ENCODE data around the gene TTC7B. TPM values are rescaled to one million over a fixed set of nuclear protein-coding genes. Genes with fewer than 3 reads are reported as not detected.

The TTC7B gene
- total and polyA plus RNA-seq, 2 donors (not counting 3 experiments of a cell fraction or from before 2014, with no cell fraction given): 46.8 to 76.5 TPM

GRCh38 chr14:90815572-90815821, 733 bp downstream of the TTC7B start:
- FAIRE-seq: no peak
- intact Hi-C loops (cut with micrococcal nuclease): loop anchor here (1.0 to 5.0 kb wide), 4 partner anchors 9 to 513 kb away; no protein-coding TSS in a partner anchor

More at GRCh38 chr14:90815572-90815821, 733 bp downstream of the TTC7B start:
- no peaks in the 10 kb centered on the region for H3K9me1 ChIP-seq (replicated peaks; ENCODE audit: control insufficient read depth, extremely low read depth, insufficient read depth, low read length)
- TF ChIP-seq EZH2 (IDR thresholded peaks at IDR 0.05; ENCODE audit: borderline replicate concordance, low read depth, low read length, severe bottlenecking): no peak
- TF ChIP-seq CTCF (IDR thresholded peaks at IDR 0.05; ENCODE audit: extremely low read depth in 1 of 2, insufficient read depth in 1 of 2, low read depth in 1 of 2, low read length in 2 of 2): no peak
- TF ChIP-seq MAX (IDR thresholded peaks at IDR 0.05; ENCODE audit: insufficient read depth, insufficient read length): no peak
- no peak for TF ChIP-seq FOS (IDR thresholded peaks at IDR 0.05; ENCODE audit: borderline replicate concordance, insufficient read depth, low read length)
- DNase-seq (ENCODE audit: low read depth, low spot score): no peak
- no TSS peak for BruUV-seq (replicated peaks)
- H3K27me3 ChIP-seq (ENCODE audit: control insufficient read depth in 2 of 2, insufficient read depth in 2 of 2, low read length in 2 of 2): no peaks in the 10 kb centered on the region
- dilution Hi-C loops (cut with MboI; ENCODE audit: extremely low pct_ligation_motif_present, low sequenced_read_pairs): no loop called here
- H3K9me3 ChIP-seq (replicated peaks; ENCODE audit: control insufficient read depth, insufficient read depth, low read length): no peaks in the 10 kb centered on the region
- ChIA-PET POLR2A (no interaction called here), CTCF (interaction anchor here (0.7 to 2.7 kb wide), 16 partner anchors 8 to 526 kb away, joined by 3 to 47 read pairs (median 6); no protein-coding TSS in a partner anchor)
- H3K4me1 ChIP-seq (ENCODE audit: control insufficient read depth, extremely low read depth, insufficient read depth, low read length): peaks cover 9% of the 10 kb centered on the region
- H3K27ac ChIP-seq (ENCODE audit: insufficient read depth, low read depth, low read length): peak overlapping the region; percentile 41
- peak overlapping the region; percentile 81 for H3K9ac ChIP-seq (replicated peaks; ENCODE audit: extremely low read depth, insufficient read depth, low read length)
- H2AFZ ChIP-seq (ENCODE audit: low read depth, low read length): peak overlapping the region; percentile 31
- H4K20me1 ChIP-seq (replicated peaks; ENCODE audit: control insufficient read depth, extremely low read depth, insufficient read depth, low read length): no peaks in the 10 kb centered on the region
- H3K36me3 ChIP-seq (ENCODE audit: control insufficient read depth in 2 of 2, extremely low read depth in 1 of 2, insufficient read depth in 2 of 2, low read length in 2 of 2): no peaks in the 10 kb centered on the region
- H3K79me2 ChIP-seq (ENCODE audit: control insufficient read depth, insufficient read depth, low read length): peaks cover 52% of the 10 kb centered on the region
- H3K4me3 ChIP-seq (replicated peaks in 1 of 3; ENCODE audit: insufficient read depth in 1 of 3, low read depth in 1 of 3, low read length in 3 of 3): peak overlapping the region; percentile 70 to 95 (median 94)
- H3K4me2 ChIP-seq (ENCODE audit: insufficient read depth, low read length): peak overlapping the region; percentile 99

Data from endothelial cell of umbilical vein (primary cell).